COLO829 (cell line): ENCODE measurements around the gene CACNA2D2.
A peak's percentile ranks its signal among the peaks of the same experiment; 100 is the strongest.

Experiments used
- DNase-seq: peaks from one replicate; pipeline ENCODE4 v3.0.0; 2012; ENCODE audit warnings: low spot score

CACNA2D2 gene

GRCh38 chr3:50369012-50369670 lies 134.3 kb downstream of the CACNA2D2 start:
- no peak for DNase-seq

DNA sequence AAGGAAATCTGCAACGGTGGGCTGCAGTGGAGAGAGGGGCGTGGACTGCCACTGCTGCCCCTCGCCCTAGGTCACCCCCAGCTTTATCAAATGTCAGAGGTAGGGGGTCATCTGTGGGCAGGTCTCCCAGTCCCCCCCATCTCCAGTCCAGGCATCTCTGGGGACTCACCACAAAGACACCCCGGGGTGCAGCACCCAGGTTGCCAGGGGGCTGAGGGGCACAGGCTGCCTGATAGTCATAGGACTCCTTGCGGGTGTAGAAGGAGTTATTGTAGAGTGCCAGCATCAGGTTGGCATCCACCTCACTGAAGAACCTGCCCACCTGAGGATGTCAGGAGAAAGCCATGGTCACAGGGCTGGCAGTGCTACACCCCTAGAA lies 137.6 kb downstream of the CACNA2D2 start:
- no peak for DNase-seq

GRCh38 chr3:50365080-50365841 lies 138.2 kb downstream of the CACNA2D2 start:
- DNase-seq, result peak; percentile 90

DNA sequence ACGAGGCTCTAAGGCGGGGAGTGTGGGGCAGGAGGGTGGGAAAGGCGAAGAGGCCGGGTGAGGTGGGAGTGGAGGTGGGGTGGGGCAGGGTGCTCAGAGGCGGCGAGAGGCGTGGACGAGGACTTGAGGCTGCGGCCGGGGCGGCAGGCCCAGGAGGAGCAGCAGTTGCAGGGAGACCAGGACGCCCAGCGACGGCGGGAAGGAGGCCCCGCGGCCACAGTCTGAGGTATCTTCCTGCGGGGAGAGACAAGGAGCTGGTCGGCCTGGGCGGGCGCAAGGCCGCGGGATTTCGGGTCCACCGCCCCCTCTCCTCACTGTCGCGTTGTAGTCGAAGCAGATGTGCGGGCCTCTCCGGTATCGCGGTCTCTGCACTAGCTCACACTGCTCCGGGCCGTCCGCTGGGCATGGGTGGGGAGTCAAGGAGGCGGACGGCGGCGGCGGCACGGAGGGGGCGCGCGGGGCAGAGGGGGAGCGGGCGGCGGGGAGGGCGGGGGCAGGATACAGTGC lies 138.8 kb downstream of the CACNA2D2 start:
- no peak for DNase-seq

- DNase-seq, result no peak
These were observed 143.7 kb downstream of the CACNA2D2 start for GRCh38 chr3:50359760-50360110.

DNA sequence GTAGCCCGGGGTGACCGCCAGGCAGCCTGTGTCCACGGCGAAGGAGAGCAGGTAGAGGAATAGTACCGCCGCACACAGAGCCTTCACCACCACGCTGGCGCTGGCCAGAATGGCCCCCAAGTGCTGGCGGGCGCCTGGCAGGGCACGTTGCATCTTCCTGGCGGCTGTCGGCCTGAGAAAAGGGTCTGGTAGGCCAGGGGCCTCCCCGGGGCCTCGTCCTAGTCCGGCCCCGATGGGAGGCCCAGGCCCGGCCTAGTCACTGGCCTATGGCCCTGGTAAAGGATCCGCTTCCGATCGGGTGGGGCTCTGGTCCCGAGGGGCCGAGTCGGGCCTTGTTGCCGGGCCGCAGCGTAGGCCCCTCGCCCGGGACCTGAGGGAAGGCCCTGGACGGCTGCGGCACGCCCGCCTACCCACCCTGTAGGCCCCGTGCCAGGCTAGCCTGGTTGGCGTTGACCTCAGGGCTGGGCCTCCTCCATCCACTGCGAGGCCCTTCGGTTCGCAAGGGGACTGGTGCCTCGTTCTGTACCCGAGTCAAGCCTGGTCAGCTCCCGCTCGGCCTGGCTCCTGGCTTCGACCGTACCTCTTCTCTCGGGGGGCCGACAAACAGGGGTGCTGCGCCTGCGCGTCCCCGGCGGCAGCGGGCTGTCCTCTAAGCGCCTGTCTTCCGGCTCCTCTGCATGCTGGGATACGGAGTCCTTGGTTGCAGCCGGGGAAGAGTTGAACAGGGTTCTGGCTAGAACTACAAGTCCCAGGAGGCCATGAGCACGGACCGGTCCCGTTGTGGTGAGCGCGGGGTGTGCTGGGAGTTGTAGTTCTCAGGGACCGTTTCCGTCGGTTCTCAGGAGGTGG lies 144.3 kb downstream of the CACNA2D2 start, which contains the start of gene TMEM115:
TSS of gene TMEM115 (minus strand) at position 611 of the 849 bp plus-strand sequence. CDS start at position 153, 458 bp downstream.
- peak; percentile 99 for DNase-seq

GRCh38 chr3:50358355-50358910 lies 145.0 kb downstream of the CACNA2D2 start:
- no peak for DNase-seq

DNA sequence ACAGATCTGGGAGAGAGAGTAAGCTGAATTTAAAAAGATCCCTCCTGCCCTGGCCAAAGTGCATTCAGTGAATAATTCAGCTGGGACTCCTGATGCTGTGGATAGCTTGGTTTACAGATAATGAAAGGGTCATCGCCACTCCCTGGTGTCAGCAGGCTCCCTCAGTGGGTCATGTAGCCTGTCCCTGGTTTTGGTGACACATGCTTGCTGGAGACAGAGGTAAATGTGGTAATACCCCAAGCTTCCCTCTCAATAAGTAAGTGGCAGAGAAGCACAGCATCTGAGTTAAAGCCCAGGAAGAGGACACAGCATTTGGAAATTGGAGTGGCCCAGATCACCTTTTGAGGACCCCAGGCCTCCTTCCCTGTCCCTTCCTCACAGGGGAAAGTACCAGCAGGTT lies 146.0 kb downstream of the CACNA2D2 start:
- DNase-seq, result no peak

GRCh38 chr3:50356553-50356952 lies 146.9 kb downstream of the CACNA2D2 start:
- peak; percentile 43 for DNase-seq

DNA sequence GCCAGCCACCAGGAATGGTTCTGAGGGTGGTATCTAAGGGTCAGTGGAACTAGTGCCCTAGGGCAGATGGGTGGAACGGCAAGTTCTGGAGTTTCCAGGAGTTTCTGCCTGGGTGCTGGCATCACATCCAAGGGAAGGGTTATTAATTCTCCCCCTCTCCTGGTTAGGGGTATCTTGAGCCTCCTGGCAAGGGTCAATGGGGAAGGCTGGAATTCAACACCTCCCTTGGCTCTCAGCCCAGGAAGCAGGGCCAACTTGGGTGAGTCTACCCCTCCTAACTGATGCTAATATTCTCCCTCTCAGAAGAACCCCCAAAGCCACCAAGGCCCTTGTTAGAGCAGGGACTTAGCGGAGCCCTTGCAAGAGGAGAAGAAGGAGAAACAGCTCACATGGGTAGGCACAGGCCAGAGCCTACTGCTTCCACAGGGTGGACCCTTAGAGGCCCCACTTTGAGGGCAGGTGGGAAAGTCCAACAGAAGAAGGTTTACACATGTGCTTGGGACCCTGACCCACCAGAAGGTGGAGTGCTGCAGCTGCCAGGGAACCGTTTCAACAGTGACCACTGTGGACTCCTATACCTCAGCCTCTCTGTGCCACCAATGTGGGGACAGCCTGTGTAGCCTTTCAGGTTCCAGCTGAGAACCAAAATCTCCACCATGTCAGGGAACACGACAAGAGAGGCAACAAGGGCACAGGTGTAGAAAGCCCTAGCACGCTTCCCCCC lies 147.4 kb downstream of the CACNA2D2 start:
- no peak for DNase-seq

DNA sequence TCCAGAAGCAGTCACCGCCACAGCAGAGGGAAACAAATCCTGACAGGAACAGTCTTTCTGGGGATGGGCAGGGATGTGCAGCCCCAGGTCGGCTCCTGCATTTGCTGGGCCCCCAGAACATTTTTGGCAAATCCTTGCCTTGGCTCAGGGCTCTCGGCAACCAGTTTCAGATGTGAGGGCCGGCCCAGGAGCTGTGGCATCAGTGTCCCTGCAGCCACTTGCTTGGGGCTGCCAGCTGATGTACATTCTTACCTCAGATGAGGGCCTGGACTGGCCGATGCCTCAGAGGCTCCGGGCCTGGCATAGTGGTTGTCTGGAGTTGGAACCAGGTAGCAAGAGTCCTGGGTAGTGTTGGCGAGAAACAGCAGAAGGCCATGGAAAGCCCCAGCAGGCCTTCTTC lies 148.6 kb downstream of the CACNA2D2 start:
- no peak for DNase-seq

DNA sequence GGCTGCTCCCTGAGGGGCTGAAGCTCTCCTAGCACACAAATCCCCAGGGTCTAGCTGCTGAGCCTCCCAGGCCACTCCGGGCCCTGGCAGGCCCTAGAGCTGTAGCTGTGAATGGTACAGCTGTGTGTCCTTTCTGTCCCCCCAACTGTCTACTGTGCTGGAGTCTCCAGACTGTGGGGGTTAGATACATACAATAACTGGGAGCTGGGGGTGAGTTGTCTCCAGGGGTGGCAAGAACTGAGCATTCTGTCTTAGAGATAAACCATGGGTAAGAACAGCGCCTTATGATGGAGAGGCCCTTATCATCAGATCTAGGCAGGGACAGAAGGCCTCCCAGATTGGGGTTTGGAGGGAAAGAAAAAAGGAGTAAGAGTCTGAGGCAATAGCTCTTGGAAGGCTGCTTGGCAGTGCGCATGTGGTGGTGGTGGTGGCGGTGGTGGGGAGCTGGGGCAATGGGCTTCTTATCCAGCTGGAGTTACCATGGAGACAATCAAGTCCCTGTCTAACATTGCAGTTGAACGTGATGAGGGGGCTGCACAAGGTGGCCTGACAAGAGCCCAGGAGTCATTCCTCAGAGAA lies 149.2 kb downstream of the CACNA2D2 start:
- no peak for DNase-seq

DNA sequence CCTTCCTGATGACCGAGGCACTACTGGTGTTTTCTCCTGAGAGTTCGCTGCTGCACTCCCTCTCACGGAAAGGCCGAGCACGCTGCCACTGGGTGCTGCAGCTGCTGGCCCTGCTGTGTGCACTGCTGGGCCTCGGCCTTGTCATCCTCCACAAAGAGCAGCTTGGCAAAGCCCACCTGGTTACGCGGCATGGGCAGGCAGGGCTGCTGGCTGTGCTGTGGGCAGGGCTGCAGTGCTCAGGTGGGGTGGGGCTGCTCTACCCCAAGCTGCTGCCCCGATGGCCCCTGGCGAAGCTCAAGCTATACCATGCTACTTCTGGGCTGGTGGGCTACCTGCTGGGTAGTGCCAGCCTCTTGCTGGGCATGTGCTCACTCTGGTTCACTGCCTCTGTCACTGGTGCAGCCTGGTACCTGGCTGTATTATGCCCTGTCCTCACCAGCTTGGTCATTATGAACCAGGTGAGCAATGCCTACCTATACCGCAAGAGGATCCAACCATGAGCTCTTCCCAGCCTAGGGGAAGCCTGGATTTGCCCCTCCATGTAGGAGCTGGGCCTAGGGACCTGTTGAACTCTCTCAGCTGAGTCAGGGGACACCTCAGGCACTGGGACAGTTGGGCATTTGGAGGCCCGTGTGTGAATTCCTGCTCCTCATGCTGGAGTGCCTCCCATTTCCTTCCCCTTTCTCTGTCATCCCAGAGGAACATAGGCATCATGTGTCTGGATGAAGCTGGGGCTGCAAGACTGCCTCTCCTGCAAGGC lies 150.0 kb downstream of the CACNA2D2 start:
- no peak for DNase-seq

DNA sequence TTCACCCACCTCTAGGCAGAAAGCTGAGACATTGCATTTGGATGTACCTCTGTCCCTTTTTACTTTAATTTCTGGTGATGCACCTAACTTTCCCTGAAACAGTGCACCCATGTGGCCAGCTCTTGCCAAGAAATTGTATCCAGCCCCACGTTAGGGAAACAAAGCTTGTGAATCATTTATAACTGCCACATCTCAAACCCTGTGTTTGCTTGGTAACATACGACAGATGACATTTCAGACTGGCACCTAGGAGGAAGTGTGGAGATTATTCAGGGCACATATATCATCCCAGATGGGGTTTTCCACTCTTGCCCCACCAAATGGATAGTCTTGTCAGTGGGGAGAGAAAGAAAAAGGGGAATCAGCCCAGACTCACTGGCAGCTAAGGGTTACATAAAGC lies 150.7 kb downstream of the CACNA2D2 start:
- no peak for DNase-seq

DNA sequence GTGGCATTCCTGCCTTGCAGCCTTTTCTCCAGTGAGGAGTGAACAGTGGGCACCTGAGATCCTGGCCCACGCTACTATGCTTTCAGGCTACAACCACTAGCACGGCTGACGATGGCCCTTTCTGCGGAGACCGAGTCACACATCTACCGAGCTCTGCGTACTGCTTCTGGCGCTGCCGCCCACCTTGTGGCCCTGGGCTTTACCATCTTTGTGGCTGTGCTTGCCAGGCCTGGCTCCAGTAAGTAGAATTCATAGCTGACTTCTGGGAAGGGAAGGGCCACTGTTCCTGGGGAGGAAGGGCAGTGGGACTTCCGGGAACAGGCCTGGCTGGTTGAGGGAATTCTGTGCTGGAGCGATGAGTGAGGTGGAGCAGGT lies 152.1 kb downstream of the CACNA2D2 start:
- no peak for DNase-seq

- DNase-seq, result peak; percentile 97
These were observed 152.7 kb downstream of the CACNA2D2 start, which contains the start of the genes CYB561D2 and NPRL2 for GRCh38 chr3:50350527-50351322. Gene CYB561D2 (plus strand): TSS chr3:50350862. CDS start chr3:50351434, 572 bp downstream. Gene NPRL2 (minus strand): TSS chr3:50350775. CDS start chr3:50350652, 123 bp downstream.

- no peak for DNase-seq
These were observed 153.3 kb downstream of the CACNA2D2 start for GRCh38 chr3:50350213-50350526.

DNA sequence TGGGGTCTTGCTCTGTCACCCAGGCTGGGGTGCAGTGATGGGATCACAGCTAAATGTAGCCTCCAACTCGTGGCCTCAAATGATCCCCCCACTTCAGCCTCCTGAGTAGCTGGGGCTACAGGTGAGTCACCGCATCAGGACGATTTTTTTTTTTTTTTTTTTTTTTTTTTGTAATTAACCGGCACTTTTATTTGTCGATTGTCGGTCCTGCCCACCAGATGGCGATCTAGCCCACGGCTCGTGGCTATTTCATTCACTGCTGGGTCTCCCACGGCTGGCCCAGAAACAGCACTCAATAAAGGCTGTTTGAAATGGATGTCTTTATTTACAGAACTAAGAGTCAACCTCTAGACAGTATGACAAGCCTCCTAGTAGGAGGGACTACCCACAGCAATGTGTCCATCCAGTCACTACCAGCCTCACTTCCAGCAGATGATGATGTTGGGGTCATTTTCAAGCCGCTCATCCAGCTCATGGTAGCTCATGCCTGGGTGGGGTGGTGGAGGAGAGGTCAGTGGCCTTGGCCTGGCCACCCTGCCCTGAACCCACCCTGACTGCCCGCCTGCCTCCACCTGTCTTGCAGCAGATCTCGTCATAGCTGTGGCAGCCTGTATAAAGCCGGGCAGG lies 156.1 kb downstream of the CACNA2D2 start:
- peak; percentile 85 for DNase-seq
